Colonic mucosa (tissue), 4 donors: ENCODE results near the gene TSPAN13. TPM values are rescaled to one million over a fixed set of nuclear protein-coding genes. Genes with fewer than 3 reads are reported as not detected.

Source experiments
- DNase-seq: peaks from one replicate; pipeline ENCODE4 v3.0.0-alpha.2; 2020
- H3K27ac ChIP-seq: fragments of 200-600 bp; one replicate; pipeline ENCODE4 v1.8.0; 2021
- H3K27me3 ChIP-seq: fragments of 200-600 bp; one replicate; pipeline ENCODE4 v1.8.0; 2021
- H3K36me3 ChIP-seq: fragments of 200-600 bp; one replicate; pipeline ENCODE4 v1.8.0; 2021
- H3K4me1 ChIP-seq: fragments of 200-600 bp; one replicate; pipeline ENCODE4 v1.8.0; 2021; ENCODE audit warnings: mild to moderate bottlenecking
- H3K4me3 ChIP-seq: fragments of 200-600 bp; one replicate; pipeline ENCODE4 v1.8.0; 2021
- H3K9ac ChIP-seq, 2 donors: one replicate each; pipeline ENCODE4 v1.7.0; 2013; ENCODE audit warnings: control low read depth in 2 of 2, low read depth in 2 of 2, low read length in 2 of 2
- H3K9me3 ChIP-seq: fragments of 200-600 bp; one replicate; pipeline ENCODE4 v1.8.0; 2021
- intact Hi-C: fragments of 100-400 bp; cut with DNase I; formaldehyde crosslinking; loops from one replicate; pipeline ENCODE4 v1.14.1; 2022
- total RNA-seq, 2 donors: library from RNA; stranded (reverse); fragmentation: NEBNext Ultra II Directional in 1 of 2; extraction: Animal tissue kit (Norgen Biotek cat#: 25700) in 1 of 2; gene quantifications; one replicate each; pipeline ENCODE4 v1.2.1, GENCODE V29; 2021
- TF ChIP-seq, protein P1 (sequence below): fragments of 200-600 bp; IDR thresholded peaks from one replicate; pipeline ENCODE4 v1.8.0; 2022; ENCODE audit warnings: antibody characterized with exemption, mild to moderate bottlenecking
- donor health status: healthy.
- donor health status: DM: no; HTN: no; CAD: no.
- donor health status: DM: no; HTN: no; CAD: no.

TSPAN13 gene
- total RNA-seq, 2 donors from 2014 or later = 151 to 156 TPM

DNA sequence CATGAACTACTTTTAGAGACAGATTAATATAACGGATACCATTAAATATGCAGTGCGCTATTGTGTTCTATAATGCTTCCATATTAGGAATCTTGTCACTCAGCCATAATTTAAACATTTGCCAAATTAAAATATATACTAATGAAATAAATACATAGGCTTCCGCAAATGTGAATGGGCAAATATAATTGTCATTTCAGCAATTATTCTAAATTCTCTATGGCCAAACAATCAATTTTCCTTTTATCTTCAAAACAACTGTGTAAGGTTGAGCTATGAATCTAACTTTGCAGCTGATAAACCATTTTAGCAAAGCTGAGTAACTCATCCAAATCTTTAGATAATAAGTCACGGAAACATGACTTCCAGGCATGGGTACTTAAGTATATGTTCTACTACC lies 20.7 kb upstream of the TSPAN13 start:
- H3K9me3 ChIP-seq = no peaks in the 10 kb centered on the region
- H3K27me3 ChIP-seq = no peaks in the 10 kb centered on the region
- H3K9ac ChIP-seq = no peak overlapping the region
- H3K27ac ChIP-seq = no peak overlapping the region
- TF ChIP-seq, protein P1, sequence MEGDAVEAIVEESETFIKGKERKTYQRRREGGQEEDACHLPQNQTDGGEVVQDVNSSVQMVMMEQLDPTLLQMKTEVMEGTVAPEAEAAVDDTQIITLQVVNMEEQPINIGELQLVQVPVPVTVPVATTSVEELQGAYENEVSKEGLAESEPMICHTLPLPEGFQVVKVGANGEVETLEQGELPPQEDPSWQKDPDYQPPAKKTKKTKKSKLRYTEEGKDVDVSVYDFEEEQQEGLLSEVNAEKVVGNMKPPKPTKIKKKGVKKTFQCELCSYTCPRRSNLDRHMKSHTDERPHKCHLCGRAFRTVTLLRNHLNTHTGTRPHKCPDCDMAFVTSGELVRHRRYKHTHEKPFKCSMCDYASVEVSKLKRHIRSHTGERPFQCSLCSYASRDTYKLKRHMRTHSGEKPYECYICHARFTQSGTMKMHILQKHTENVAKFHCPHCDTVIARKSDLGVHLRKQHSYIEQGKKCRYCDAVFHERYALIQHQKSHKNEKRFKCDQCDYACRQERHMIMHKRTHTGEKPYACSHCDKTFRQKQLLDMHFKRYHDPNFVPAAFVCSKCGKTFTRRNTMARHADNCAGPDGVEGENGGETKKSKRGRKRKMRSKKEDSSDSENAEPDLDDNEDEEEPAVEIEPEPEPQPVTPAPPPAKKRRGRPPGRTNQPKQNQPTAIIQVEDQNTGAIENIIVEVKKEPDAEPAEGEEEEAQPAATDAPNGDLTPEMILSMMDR = no peak
- no peak overlapping the region for H3K4me3 ChIP-seq
- no peaks in the 10 kb centered on the region for H3K36me3 ChIP-seq
- H3K4me1 ChIP-seq = no peaks in the 10 kb centered on the region
- DNase-seq = no peak
- intact Hi-C loops = no loop called here

DNA sequence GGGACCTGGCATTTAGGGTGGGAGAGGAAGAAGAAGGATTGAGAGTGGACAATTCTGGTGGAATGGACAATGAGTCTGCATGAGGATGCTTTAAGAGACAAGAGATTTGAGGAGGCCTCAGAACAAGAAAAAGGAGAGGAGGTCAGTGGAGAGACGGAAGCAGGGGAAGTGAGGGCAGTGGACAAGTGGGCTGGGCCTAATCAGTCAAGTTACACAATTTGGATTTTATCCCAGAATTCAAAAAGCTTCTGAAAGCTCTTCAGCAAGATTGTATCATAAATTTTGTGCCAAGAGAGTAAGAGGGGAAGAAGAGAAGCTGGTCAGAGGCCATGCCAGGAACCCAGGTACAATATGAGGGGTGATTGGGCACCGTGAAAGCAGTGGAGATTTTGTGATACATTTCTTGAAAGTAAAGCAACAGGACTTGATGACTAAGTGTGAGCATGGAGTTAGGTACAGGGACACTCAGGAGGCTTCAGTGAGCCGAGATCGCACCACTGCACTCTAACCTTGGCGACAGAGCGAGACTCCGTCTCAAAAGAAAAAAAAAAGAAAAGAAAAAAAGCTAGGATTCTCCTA lies 19.3 kb upstream of the TSPAN13 start:
- TF ChIP-seq, protein P1 = no peak
- no peak overlapping the region for H3K4me3 ChIP-seq
- intact Hi-C loops = no loop called here

DNA sequence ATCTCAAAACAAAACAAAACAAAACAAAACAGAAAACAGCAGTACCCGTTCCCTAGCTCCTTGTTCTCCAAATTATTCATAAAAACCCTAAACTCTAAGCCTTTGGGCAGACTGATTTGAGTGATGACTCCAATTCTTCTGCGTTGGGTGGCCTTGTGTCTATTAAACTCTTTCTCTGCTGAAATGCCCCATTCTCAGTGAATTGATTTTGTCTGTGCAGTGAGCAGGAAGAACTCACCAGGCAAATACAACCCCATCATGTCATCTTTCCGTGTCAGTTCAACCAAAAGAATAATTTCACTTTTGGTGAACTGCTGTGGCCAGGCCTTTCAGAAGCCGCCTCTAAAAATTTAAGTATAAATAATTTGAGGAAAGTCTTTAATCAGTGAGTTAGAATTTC lies 18.5 kb upstream of the TSPAN13 start:
- TF ChIP-seq, protein P1 = no peak
- no peak overlapping the region for H3K27ac ChIP-seq

More for the DNA sequence above, 19.3 kb upstream of the TSPAN13 start:
- Histone ChIP-seq H3K27ac (no peak overlapping the region), H3K4me1 (no peaks in the 10 kb centered on the region), H3K9me3 (no peaks in the 10 kb centered on the region), H3K27me3 (no peaks in the 10 kb centered on the region), H3K36me3 (no peaks in the 10 kb centered on the region), H3K9ac (no peak overlapping the region)
- no peak for DNase-seq

DNA sequence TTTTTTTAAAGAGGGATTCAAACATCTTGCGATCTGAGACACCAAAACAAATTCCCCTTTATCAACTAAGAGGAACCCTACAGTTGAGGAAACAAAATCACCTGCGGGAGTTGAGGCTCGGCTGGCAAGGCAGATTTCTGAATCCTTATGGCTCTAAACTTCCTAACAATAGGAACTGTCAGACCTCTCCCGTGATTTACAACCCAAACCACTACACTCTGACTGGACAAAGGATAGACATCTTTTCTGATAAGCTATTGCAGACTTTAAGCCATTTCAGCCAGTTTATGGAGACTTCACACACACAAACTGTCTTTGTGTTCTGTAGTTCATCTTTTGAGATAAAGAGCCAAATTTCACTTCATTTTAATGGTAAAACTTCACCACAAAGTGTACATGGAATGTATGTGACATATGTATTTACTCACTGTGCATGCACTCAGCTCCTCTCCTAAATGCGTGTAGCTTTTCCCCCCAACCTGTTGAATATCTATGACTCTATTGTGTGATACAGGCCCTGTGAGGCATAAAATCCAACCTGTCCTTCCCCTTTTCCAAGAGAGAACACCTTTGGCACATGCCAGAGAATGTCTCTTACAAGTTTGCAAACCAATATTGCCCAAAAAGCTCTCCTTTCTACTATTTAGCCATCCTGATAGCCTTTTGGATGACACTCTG lies 15.4 kb upstream of the TSPAN13 start:
- no peaks in the 10 kb centered on the region for H3K9me3 ChIP-seq
- DNase-seq = no peak
- TF ChIP-seq, protein P1 = no peak
- H3K4me3 ChIP-seq = no peak overlapping the region
- intact Hi-C loops = no loop called here
- H3K4me1 ChIP-seq = no peaks in the 10 kb centered on the region
- H3K27me3 ChIP-seq = no peaks in the 10 kb centered on the region
- H3K27ac ChIP-seq = no peak overlapping the region
- H3K9ac ChIP-seq = no peak overlapping the region
- H3K36me3 ChIP-seq = no peaks in the 10 kb centered on the region

More for the DNA sequence above, 18.5 kb upstream of the TSPAN13 start:
- H3K36me3 ChIP-seq = no peaks in the 10 kb centered on the region
- H3K9ac ChIP-seq = no peak overlapping the region
- no peak overlapping the region for H3K4me3 ChIP-seq
- DNase-seq = no peak
- no peaks in the 10 kb centered on the region for H3K27me3 ChIP-seq
- intact Hi-C loops = no loop called here
- H3K4me1 ChIP-seq = no peaks in the 10 kb centered on the region
- H3K9me3 ChIP-seq = no peaks in the 10 kb centered on the region

DNA sequence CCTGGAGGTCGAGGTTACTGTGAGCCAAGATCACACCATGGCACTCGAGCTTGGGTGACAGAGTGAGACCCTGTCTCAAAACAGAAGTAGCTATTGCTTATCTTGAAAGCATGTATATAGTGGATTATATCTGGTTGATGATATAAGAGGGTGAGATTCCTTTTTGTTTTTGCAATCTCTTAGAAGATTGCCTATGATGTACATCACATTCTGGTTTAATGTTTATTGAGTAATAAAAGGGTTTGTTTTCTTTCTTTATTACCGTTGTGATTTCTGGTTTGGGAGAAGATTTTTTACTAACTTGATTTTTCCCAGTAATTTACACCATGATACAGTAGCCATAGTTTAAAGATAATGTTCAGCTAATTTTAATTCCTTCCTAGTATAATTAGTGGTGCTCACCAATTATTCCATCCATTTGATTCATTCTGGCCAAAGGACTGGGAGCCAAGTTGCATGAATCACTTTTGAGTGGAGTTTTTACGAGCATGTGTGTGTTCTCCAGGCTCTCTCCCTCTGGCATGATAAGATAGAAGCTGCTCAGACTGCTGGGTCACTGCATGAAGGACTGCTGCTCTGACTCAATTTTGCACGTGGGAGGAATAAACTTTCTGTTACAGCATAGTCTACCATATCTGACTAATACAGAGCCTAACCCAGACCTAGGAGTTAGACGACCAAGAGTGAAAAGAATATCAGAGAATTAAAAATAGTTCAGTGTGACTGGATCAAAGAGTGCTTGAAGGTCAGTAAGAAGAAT lies 13.5 kb upstream of the TSPAN13 start:
- Histone ChIP-seq H3K9ac (no peak overlapping the region), H3K4me1 (no peaks in the 10 kb centered on the region), H3K36me3 (no peaks in the 10 kb centered on the region), H3K4me3 (no peak overlapping the region), H3K27ac (no peak overlapping the region), H3K9me3 (no peaks in the 10 kb centered on the region), H3K27me3 (no peaks in the 10 kb centered on the region)
- intact Hi-C loops = no loop called here
- TF ChIP-seq, protein P1 = no peak
- DNase-seq = peak; percentile 56
